Prostate gland (tissue), 2 donors: Measurements from ENCODE around the gene ANKRD13D.

Experiments used
- CTCF ChIP-seq, 4 experiments: fragments of 200-600 bp in 2 of 4; fragments of 450-650 bp in 2 of 4; sonication (generic) in 2 of 4; IDR thresholded peaks; 1 replicate in 3 of 4; 2 replicates in 1 of 4; pipeline ENCODE4 v1.5.1; 2016 to 2019; ENCODE audit warnings: antibody characterized with exemption in 4 of 4, mild to moderate bottlenecking in 2 of 4, moderate library complexity in 2 of 4
- POLR2A ChIP-seq: fragments of 450-650 bp; IDR thresholded peaks from one replicate; pipeline ENCODE4 v1.6.1; 2016; ENCODE audit warnings: antibody characterized with exemption, mild to moderate bottlenecking

- peak in 2 of 4 experiments; percentile 44 to 52 for TF ChIP-seq CTCF (IDR thresholded peaks at IDR 0.05)
- TF ChIP-seq POLR2A = peak; percentile 98
Measured at GRCh38 chr11:67239783-67240575, 49.1 kb upstream of the ANKRD13D start.
